Measurements from ENCODE around the gene MRAP.
"Not testable (repeated sequence)": the region's sequence is repeated elsewhere in the genome, so short reads cannot be mapped to it uniquely, and the experiment has no call there.

MRAP gene

GRCh38 chr21:32298658-32299081 is at the start of gene MRAP:
MRAP (plus strand) TSS chr21:32298855; CDS start chr21:32298972, 117 bp downstream.
- no peak for DNase-seq (ENCODE audit: low spot score)

GRCh38 chr21:32249511-32250280 is 49.0 kb upstream of the MRAP start:
- no peak for DNase-seq (ENCODE audit: low spot score)

DNA sequence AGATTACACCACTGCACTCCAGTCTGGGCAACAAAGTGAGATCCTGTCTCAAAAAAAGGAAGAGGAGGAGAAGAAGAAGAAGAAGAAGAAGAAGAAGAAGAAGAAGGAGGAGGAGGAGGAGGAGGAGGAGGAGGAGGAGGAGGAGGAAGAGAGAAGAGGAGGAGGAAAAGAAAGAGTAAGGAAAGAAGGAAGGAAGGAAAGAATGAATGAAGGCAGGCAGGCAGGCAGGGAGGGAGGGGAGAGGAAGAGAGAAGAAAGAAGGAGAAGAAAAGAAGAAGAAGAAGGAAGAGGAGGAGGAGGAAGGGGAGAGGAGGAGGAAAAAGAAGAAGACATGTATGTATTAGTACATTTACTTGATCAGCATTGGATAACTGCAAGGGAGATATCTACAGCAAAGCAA is 46.5 kb upstream of the MRAP start:
- DNase-seq (ENCODE audit: low spot score): no peak

GRCh38 chr21:32253215-32253641 is 45.4 kb upstream of the MRAP start:
- no peak for DNase-seq (ENCODE audit: low spot score)

GRCh38 chr21:32256251-32256650 is 42.4 kb upstream of the MRAP start:
- no peak for DNase-seq (ENCODE audit: low spot score)

GRCh38 chr21:32256873-32257620 is 41.6 kb upstream of the MRAP start:
- DNase-seq (ENCODE audit: low spot score): no peak

- DNase-seq (ENCODE audit: low spot score): peak; percentile 63
Measured at GRCh38 chr21:32257962-32258785, 40.5 kb upstream of the MRAP start.

DNA sequence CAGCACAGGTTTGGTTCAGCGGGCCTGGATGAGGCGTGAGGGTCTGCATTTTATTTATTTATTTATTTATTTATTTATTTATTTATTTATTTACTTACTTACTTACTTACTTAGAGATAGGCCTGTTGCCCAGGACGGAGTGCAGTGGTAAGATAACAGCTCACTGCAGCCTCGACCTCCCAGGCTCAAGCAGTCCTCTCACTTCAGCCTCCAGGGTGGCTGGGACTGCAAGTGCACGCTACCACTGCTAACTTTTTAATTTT is 39.9 kb upstream of the MRAP start:
- not testable (repeated sequence) for DNase-seq (ENCODE audit: low spot score)

DNA sequence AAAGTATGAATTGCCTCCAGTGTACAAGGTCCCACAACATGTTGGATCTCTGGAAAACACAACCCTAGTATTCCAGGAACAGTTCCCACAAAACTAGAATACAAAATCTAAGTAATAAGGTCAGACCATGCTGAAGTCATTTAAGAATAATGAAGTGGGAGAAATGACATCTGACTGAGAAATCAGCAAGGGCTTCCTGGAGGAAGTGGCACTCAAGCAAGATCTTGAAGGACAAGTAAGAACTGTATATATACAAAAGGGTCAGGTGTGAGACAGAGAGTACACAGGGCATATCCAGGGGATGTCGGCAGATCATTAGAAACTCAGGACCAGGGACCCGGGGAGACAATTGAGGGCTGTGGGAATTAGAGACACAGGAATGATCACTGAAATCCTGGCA is 38.5 kb upstream of the MRAP start:
- DNase-seq (ENCODE audit: low spot score): no peak

DNA sequence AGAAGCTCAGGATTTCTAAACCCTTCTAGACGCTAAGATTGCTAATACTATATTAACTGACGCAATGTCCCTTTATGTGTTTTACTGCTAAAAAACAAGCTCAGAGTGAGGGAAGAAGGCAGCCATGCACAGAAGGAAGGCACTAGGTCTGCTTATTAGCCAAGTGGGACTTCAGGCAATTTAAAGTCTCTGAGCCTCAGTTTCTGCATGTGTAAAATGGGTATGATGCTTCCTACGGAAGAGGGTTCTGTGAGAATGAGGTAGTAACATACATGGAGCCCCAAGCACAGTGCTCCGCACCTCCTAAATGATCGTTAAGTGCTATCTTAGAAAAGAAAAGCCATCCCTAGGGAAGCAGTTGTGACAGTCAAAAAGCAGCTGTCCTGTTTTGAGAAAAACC is 36.7 kb upstream of the MRAP start:
- no peak for DNase-seq (ENCODE audit: low spot score)

DNA sequence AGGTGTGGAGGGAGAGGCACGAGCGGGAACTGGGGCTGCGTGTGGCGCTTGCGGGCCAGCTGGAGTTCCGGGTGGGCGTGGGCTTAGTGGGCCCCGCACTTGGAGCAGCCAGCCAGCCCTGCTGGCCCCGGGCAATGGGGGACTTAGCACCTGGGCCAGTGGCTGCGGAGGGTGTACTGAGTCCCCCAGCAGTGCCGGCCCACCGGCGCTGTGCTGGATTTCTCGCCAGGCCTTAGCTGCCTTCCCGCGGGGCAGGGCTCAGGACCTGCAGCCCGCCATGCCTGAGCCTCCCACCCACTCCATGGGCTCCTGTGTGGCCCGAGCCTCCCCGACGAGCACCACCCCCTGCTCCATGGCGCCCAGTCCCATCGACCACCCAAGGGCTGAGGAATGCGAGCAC is 33.3 kb upstream of the MRAP start:
- DNase-seq (ENCODE audit: low spot score): not testable (repeated sequence)

- no peak for DNase-seq (ENCODE audit: low spot score)
Measured at GRCh38 chr21:32270748-32271147, 27.9 kb upstream of the MRAP start.

- no peak for DNase-seq (ENCODE audit: low spot score)
Measured at GRCh38 chr21:32276671-32277070, 22.0 kb upstream of the MRAP start.

GRCh38 chr21:32278103-32278502 is 20.6 kb upstream of the MRAP start:
- peak; percentile 11 for DNase-seq (ENCODE audit: low spot score)

- peak; percentile 98 for DNase-seq (ENCODE audit: low spot score)
Measured at GRCh38 chr21:32278518-32279376, 19.9 kb upstream of the MRAP start, which contains the start of gene MIS18A. MIS18A (minus strand) TSS chr21:32279049; CDS start chr21:32279014, 35 bp downstream.

- DNase-seq (ENCODE audit: low spot score): no peak
Measured at GRCh38 chr21:32279377-32279680, 19.3 kb upstream of the MRAP start.

DNA sequence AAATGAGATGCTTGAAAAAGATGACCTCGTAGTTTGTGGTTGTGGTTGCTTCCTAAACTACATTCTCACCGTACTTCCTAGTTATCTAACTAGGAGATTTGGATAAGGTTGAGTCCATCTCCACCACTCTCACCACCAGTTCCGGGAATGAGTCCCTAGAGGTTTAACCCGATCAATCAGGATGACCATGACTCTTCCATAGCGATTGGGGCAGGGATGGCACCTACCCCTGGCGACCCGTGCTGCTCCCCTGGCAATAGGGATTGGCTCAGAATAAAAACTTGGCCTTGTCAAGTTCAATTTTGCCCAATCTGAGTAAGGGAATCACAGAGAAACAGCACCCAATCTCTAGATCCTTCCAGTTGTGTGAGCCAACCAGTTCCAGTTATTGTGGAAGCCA is 17.1 kb upstream of the MRAP start:
- DNase-seq (ENCODE audit: low spot score): no peak

DNA sequence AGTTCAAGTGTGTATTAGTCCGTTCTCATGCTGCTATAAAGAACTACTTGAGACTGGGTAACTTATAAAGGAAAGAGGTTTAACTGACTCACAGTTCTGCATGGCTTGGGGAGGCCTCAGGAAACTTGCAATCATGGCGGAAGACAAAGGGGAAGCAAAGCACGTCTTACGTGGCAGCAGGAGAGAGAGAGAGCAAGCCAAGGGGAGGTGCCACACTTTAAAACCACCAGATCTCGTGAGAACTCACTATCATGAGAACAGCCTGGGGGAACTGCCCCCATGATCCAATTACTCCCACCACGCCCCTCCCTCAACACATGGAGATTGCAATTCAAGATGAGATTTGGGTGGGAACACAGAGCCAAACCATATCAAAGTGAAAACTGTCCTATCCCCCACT is 15.7 kb upstream of the MRAP start:
- no peak for DNase-seq (ENCODE audit: low spot score)

GRCh38 chr21:32285476-32285875 is 13.2 kb upstream of the MRAP start:
- no peak for DNase-seq (ENCODE audit: low spot score)

DNA sequence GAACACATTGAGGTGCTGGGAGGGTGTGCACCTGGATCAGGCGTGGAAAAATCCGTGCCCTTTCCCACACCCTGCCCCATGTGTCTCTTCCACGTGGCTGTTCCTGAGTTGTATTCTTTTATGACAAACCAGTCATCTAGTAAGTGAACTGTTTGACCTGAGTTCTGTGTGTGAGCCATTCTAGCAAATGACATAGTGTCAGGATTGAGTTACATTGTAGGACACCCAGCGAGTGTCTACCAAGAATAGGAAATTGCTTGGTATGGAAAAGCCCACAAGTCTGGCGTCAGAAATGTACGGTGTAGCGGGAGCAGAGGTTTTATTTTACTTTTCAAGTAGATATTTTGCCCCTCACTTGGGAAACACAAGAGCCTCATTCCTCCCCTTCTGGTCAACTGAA is 1.2 kb upstream of the MRAP start:
- no peak for DNase-seq (ENCODE audit: low spot score)

GRCh38 chr21:32298148-32298559 is 501 bp upstream of the MRAP start:
- no peak for DNase-seq (ENCODE audit: low spot score)

- no peak for DNase-seq (ENCODE audit: low spot score)
Measured at GRCh38 chr21:32299695-32300094, 1.0 kb downstream of the MRAP start.
